Left ventricle myocardium superior (tissue), 1 donor: ENCODE results near the gene CACFD1. TPM values are rescaled to one million over a fixed set of nuclear protein-coding genes. Genes with fewer than 3 reads are reported as not detected.
"Not testable (repeated sequence)": the region's sequence is repeated elsewhere in the genome, so short reads cannot be mapped to it uniquely, and the experiment has no call there.

Experiments
- ATAC-seq: fragments of 200-7000 bp; cut with Tn5 transposase; one replicate; pipeline ENCODE4 v1.9.1; 2020; ENCODE audit warnings: mild to moderate bottlenecking, moderate library complexity
- DNase-seq: peaks from one replicate; pipeline ENCODE4 v3.0.0-alpha.2; 2020
- intact Hi-C: fragments of 100-400 bp; cut with micrococcal nuclease; formaldehyde crosslinking; loops from one replicate; pipeline ENCODE4 v1.11.0; 2022
- total RNA-seq: library from RNA; stranded (reverse); fragmentation: NEBNext Ultra II Directional; extraction: Animal tissue kit (Norgen Biotek cat#: 25700); gene quantifications from one replicate; pipeline ENCODE4 v1.2.1, GENCODE V29; 2021
- donor health status: DM: no; HTN: yes; CAD: no; lungs with severe emphysema.

CACFD1 gene
- total RNA-seq, 1 donor from 2014 or later: 11.8 TPM

DNA sequence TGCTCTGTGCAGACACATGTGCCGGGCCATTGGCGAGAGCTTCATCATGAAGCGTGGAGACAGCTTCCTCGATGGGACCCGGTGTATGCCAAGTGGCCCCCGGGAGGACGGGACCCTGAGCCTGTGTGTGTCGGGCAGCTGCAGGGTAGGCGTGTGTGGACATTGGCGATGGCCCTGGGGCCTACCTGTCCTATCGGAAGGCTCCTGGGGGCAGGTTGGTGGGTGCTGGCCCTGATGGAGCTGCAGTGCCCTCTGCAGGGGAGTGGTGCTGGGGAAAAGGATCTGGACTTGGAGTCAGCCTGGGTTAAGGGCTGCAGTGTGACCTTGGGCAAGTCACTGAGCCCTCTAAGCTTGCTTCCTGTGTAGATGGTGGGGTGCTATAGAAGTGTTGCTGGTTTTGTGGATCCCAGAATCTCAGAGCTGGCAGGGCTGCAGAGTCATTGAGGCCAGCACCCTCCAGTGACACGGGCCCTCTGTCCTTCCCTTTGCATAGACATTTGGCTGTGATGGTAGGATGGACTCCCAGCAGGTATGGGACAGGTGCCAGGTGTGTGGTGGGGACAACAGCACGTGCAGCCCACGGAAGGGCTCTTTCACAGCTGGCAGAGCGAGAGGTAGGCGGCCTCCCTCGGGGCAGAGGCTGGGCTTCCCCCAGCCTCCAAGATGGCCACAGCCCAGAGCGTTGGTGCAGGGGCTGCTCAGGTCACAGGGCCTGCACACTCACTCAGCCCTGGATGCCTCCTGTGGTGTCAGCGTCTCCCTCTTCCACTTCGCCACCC, 21.8 kb upstream of the CACFD1 start:
- no peak for DNase-seq
- ATAC-seq: no peak
- intact Hi-C loops: no loop called here

- DNase-seq (no peak), ATAC-seq (no peak)
These were observed 20.4 kb upstream of the CACFD1 start for GRCh38 chr9:133439337-133439736.

GRCh38 chr9:133440874-133441273, 18.9 kb upstream of the CACFD1 start:
- ATAC-seq (no peak), DNase-seq (no peak)
- intact Hi-C loops: no loop called here

More at GRCh38 chr9:133439337-133439736, 20.4 kb upstream of the CACFD1 start:
- intact Hi-C loops: no loop called here

DNA sequence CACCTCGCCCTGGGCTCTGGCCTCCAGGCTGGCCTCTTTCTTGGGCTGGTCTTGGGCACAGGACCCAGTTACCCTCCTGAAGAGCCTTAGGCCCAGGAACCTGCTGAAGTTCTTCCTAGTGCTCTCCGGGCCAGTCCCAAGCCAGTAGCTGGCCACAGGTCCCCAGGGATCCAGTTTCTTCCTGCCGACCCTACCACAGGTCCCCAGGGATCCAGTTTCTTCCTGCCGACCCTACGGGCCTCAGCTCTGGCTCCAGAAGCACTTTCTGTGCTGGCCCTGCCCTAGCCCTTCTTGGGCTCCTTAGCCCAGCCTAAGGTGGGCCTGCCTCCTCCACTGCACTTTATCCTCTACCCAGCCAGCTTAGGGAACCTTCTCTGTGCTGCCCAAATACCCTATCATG, 18.2 kb upstream of the CACFD1 start:
- ATAC-seq (no peak), DNase-seq (no peak)
- intact Hi-C loops: no loop called here

DNA sequence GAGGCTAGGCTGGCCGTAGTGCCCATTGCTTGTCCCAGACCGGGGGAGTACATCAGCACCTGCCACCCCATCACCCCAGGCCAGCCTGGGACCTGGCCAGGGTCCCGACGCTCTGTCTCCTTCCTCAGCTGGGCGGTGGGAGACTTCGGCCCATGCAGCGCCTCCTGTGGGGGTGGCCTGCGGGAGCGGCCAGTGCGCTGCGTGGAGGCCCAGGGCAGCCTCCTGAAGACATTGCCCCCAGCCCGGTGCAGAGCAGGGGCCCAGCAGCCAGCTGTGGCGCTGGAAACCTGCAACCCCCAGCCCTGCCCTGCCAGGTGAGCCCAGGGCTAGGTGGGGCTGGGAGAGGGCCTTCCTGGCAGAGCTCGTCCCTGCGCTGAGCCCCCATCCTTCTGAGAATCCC, 16.5 kb upstream of the CACFD1 start:
- no peak for DNase-seq
- intact Hi-C loops: no loop called here

GRCh38 chr9:133443982-133444381, 15.8 kb upstream of the CACFD1 start:
- intact Hi-C loops: no loop called here
- no peak for DNase-seq
- no peak for ATAC-seq

More for the DNA sequence above, 16.5 kb upstream of the CACFD1 start:
- no peak for ATAC-seq

- intact Hi-C loops: no loop called here
- no peak for ATAC-seq
- DNase-seq: no peak
These were observed 14.3 kb upstream of the CACFD1 start for GRCh38 chr9:133445293-133445969.

DNA sequence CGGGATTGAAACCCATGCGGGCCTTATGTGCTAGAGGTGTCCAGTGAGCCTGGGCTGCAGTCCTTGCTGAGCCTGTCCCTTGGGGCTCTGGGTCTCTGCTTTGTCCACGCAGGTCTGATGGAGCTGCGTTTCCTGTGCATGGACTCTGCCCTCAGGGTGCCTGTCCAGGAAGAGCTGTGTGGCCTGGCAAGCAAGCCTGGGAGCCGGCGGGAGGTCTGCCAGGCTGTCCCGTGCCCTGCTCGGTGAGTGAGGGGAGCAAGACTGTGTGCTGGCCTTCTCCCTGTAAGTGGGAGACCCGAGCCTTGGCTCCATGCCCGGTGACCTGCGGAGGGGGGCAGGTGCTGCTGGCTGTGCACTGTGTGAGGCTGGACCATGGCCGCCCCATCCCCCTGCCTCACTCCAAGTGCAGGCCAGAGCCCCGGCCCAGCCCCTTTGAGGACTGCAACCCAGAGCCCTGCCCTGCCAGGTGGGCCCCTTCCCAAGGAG, 11.2 kb upstream of the CACFD1 start:
- ATAC-seq (no peak), DNase-seq (no peak)
- intact Hi-C loops: no loop called here

DNA sequence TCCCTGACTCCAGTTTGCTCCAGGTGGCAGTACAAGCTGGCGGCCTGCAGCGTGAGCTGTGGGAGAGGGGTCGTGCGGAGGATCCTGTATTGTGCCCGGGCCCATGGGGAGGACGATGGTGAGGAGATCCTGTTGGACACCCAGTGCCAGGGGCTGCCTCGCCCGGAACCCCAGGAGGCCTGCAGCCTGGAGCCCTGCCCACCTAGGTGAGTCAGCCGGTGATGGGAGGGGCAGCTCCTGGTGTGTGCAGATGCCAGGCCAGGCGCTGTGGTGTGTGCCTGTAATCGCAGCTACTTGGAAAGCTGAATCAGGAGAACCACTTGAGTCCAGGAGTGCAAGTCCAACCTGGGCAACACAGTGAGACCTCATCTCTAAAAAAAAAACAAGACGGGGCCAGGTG, 10.0 kb upstream of the CACFD1 start:
- intact Hi-C loops: no loop called here
- ATAC-seq: no peak

DNA sequence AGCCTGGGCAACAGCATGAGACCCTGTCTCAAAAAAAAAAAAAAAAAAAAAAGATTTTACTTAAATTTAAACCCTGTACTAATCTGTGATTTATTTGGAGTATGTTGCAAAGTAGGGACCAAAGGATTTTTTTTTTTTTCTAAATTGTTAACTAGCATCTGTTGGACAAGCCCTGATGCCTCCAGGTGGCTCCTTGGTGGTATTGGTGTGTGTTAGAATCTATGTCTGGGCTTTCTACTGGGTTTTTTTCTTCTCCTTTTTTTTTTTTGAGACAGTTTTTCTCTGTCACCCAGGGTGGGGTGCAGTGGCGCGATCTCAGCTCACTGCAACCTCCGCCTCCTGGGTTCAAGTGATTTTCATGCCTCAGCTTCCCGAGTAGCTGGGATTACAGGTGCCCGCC, 7.9 kb upstream of the CACFD1 start:
- ATAC-seq, intact Hi-C loops, DNase-seq: not testable (repeated sequence)

More for the DNA sequence above, 10.0 kb upstream of the CACFD1 start:
- no peak for DNase-seq

DNA sequence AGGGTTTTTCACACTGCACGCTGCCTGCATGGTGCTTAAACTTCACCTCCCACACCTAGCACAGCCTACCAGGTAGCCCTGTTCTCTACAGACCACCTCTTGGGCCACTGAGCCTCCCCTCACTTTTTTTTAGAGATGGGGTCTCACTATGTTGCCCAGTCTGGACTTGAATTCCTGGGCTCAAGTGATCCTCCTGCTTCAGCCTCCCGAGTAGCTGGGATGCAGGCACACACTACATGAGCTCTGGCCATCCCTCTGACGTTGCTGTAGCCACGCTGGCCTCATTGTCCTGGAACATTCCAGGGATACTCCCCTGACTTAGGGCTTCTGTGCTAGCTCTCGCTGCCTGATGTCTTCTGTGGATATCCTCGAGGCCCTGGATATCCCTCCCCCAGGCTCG, 7.2 kb upstream of the CACFD1 start:
- no peak for ATAC-seq

DNA sequence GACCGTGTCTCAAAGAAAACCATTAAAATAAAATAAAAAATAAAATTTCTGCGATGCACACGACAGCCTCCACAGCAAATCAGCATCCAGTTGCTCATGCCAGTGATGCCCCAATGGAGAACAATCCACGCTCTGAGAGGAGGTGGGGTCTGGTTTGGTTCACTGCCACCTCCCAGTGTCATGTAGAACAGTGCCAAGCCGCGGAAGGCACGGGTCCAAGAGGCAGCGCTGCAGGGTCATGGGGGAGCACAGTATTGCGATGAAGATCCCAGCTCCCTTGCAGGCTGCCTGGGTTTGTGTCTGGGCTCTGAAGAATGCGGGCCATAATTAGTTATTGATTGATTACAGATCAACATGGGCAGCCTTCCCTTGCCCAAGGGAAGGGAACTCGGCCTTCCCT, 6.1 kb upstream of the CACFD1 start:
- intact Hi-C loops: no loop called here
- no peak for DNase-seq
- ATAC-seq: peak; percentile 34

More for the DNA sequence above, 7.2 kb upstream of the CACFD1 start:
- intact Hi-C loops: no loop called here
- no peak for DNase-seq

GRCh38 chr9:133454325-133454724, 5.5 kb upstream of the CACFD1 start:
- intact Hi-C loops: no loop called here

DNA sequence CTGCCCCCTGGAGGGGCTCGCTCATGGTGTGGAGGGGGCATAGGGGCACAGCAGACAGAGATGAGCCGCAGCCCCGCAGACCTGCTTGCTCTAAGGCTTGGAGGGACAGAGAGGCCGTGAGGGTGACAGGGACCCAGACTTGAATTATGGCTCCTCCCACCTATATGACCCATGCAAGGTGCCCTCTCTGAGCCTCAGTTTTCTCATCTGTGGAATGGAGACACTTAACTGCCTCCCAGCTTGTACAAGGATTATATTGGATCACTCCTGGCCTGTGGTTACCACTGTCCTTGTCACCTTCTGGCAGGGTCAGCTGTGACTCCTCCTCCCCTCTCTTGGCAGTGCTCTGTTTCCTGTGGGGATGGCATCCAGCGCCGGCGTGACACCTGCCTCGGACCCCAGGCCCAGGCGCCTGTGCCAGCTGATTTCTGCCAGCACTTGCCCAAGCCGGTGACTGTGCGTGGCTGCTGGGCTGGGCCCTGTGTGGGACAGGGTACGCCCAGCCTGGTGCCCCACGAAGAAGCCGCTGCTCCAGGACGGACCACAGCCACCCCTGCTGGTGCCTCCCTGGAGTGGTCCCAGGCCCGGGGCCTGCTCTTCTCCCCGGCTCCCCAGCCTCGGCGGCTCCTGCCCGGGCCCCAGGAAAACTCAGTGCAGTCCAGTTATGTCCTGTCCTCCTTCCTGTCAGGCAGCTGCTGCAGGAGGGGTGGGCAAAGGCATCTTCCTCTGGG, 4.7 kb upstream of the CACFD1 start:
- intact Hi-C loops: no loop called here
- no peak for DNase-seq
- ATAC-seq: no peak

More at GRCh38 chr9:133454325-133454724, 5.5 kb upstream of the CACFD1 start:
- ATAC-seq: no peak
- no peak for DNase-seq

DNA sequence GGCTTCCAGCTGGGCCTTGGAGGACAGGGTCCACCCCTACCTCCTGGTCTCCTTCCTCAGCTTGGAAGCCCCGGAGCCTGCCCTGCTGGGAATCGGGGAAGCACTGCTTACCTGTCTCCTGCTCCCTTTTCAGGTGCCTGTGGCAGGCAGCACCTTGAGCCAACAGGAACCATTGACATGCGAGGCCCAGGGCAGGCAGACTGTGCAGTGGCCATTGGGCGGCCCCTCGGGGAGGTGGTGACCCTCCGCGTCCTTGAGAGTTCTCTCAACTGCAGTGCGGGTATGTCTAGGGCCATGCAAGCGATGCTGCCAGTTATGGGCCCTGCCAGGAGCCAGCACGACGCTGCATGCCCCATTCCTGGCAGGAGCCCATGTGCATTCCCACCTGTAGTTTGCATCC, 3.8 kb upstream of the CACFD1 start:
- ATAC-seq: no peak
- no peak for DNase-seq
- intact Hi-C loops: no loop called here

DNA sequence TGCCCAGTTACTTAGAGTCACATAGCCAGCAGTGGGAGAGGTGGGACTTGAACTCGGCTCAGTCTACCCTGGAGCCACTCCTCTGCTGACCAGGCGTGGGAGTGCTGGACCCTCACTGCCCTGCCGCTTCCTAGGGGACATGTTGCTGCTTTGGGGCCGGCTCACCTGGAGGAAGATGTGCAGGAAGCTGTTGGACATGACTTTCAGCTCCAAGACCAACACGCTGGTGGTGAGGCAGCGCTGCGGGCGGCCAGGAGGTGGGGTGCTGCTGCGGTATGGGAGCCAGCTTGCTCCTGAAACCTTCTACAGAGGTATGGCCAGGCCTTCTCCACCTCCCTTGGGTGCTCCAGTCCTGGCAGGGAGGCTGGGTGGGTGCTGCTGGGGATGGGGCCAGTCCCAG, 3.4 kb upstream of the CACFD1 start:
- ATAC-seq (no peak), DNase-seq (no peak)
- intact Hi-C loops: no loop called here

GRCh38 chr9:133457233-133457632, 2.5 kb upstream of the CACFD1 start:
- intact Hi-C loops: no loop called here
- DNase-seq (no peak), ATAC-seq (no peak)

DNA sequence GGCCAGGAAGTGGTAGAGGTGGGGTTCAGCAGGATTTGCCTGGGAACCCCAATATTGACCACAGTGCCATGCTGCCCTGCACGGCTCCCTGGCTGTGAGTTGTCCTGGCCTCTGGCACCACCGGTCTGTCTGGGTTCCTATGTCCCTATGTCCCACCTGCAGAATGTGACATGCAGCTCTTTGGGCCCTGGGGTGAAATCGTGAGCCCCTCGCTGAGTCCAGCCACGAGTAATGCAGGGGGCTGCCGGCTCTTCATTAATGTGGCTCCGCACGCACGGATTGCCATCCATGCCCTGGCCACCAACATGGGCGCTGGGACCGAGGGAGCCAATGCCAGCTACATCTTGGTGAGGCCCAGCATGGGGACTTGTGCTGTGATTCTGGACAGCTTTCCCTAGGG, 2.0 kb upstream of the CACFD1 start:
- DNase-seq: no peak
- ATAC-seq: no peak
- intact Hi-C loops: no loop called here

GRCh38 chr9:133458643-133459312, 1.0 kb upstream of the CACFD1 start:
- DNase-seq: no peak
- no peak for ATAC-seq
- intact Hi-C loops: no loop called here
